ENCODE results near the gene LMOD1. TPM values are rescaled to one million over a fixed set of nuclear protein-coding genes. Genes with fewer than 3 reads are reported as not detected.
"Not testable (repeated sequence)": the region's sequence is repeated elsewhere in the genome, so short reads cannot be mapped to it uniquely, and the experiment has no call there.

LMOD1 gene
- total RNA-seq, 1 donor from 2014 or later, result 24.2 TPM

DNA sequence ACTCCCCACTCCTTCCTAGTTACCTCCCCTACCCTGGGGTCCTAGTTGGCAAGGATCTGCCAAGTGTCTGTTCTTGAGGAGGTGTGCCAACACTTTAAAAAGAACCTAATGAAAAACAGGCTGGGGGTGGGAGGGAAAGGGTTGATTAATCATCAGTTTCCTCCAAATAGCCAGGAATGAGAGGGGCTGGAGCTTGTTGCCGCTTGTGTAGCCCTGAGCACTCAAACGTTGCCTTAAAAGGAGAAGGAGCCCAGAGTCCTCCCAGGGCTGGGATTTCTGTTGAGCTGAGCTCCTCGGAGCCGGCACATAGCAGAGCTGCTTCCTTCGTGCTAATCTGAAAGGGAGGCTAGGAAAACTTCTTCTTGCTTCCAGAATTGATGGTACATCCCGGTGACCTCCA, 41.8 kb downstream of the LMOD1 start:
- ATAC-seq (peak in 1 of 2 donors; percentile 35), DNase-seq (no peak)
- intact Hi-C loops (cut with DNase I), result no loop called here
- no peak overlapping the region for H3K4me3 ChIP-seq
- peak overlapping the region; percentile 67 for H3K27ac ChIP-seq
- no peaks in the 10 kb centered on the region for H3K27me3 ChIP-seq (ENCODE audit: low read depth)
- H3K9me3 ChIP-seq, result no peaks in the 10 kb centered on the region
- no peaks in the 10 kb centered on the region for H3K4me1 ChIP-seq
- H3K36me3 ChIP-seq, result no peaks in the 10 kb centered on the region
- TF ChIP-seq, protein P1, sequence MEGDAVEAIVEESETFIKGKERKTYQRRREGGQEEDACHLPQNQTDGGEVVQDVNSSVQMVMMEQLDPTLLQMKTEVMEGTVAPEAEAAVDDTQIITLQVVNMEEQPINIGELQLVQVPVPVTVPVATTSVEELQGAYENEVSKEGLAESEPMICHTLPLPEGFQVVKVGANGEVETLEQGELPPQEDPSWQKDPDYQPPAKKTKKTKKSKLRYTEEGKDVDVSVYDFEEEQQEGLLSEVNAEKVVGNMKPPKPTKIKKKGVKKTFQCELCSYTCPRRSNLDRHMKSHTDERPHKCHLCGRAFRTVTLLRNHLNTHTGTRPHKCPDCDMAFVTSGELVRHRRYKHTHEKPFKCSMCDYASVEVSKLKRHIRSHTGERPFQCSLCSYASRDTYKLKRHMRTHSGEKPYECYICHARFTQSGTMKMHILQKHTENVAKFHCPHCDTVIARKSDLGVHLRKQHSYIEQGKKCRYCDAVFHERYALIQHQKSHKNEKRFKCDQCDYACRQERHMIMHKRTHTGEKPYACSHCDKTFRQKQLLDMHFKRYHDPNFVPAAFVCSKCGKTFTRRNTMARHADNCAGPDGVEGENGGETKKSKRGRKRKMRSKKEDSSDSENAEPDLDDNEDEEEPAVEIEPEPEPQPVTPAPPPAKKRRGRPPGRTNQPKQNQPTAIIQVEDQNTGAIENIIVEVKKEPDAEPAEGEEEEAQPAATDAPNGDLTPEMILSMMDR (IDR thresholded peaks at IDR 0.05), result no peak

DNA sequence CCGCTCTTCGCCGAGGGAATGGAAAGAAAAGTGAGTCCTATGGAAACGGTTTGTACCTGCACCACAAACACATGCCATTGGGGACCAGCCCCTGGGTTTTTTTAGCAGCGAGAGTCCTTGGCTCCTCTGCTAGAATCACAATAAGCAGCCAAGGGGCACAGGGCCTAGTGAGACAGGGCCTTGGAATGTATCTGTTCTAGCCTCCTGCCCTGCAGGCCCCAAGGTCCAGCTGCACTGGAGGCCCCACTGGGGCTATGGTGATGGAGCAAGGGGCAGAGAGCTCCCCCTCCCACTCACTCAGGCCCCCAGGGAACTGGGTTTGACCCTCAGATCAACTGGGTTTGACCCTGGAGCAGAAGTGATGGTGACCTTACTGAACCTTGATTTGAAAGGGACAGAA, 43.2 kb downstream of the LMOD1 start:
- ATAC-seq (no peak), DNase-seq (no peak)
- intact Hi-C loops (cut with DNase I), result no loop called here
- TF ChIP-seq, protein P1 (IDR thresholded peaks at IDR 0.05), result no peak
- Histone ChIP-seq H3K27ac (peak overlapping the region; percentile 67), H3K4me1 (no peaks in the 10 kb centered on the region), H3K9me3 (no peaks in the 10 kb centered on the region), H3K4me3 (no peak overlapping the region), H3K27me3 (ENCODE audit: low read depth) (no peaks in the 10 kb centered on the region), H3K36me3 (no peaks in the 10 kb centered on the region)

DNA sequence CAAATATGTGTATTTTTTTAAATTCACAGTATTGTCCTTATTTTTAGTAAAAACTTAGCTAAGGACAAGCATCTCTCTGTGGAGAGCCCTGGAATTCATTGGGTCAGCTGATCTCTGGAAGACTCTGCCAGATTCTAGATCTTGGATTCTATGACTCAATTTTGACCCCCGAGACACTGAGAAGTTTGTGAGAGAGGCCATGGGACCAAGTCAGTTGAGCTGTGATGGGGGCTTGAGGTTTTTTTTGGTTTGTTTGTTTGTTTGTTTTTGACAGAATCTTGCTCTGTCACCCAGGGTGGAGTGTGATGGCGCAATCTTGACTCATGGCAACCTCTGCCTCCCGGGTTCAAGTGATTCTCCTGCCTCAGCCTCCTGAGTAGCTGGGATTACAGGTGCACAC, 44.1 kb downstream of the LMOD1 start:
- no peaks in the 10 kb centered on the region for H3K4me1 ChIP-seq
- no peaks in the 10 kb centered on the region for H3K36me3 ChIP-seq
- H3K27me3 ChIP-seq (ENCODE audit: low read depth), result no peaks in the 10 kb centered on the region
- no peak for ATAC-seq
- TF ChIP-seq, protein P1 (IDR thresholded peaks at IDR 0.05), result no peak
- H3K27ac ChIP-seq, result no peak overlapping the region
- intact Hi-C loops (cut with DNase I), result no loop called here
- no peak overlapping the region for H3K4me3 ChIP-seq
- H3K9me3 ChIP-seq, result no peaks in the 10 kb centered on the region
- DNase-seq, result no peak

DNA sequence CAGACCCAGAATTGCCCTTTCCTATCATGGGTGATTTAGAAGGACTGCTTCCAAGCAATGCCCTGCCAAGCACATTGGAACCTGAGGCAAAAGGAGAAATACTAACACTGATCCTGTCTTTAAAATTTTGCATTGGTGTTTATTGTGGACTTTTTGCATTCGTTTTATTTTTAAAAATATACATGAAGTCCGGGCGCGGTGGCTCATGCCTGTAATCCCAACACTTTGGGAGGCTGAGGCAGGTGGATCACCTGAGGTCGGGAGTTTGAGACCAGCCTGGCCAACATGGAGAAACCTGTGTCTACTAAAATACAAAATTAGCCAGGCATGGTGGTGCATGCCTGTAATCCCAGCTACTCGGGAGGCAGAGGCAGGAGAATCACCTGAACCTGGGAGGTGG, 45.3 kb downstream of the LMOD1 start:
- H3K4me1 ChIP-seq; intact Hi-C loops (cut with DNase I); H3K27me3 ChIP-seq (ENCODE audit: low read depth); H3K9me3 ChIP-seq; DNase-seq; H3K4me3 ChIP-seq; H3K36me3 ChIP-seq; H3K27ac ChIP-seq; ATAC-seq: not testable (repeated sequence)

DNA sequence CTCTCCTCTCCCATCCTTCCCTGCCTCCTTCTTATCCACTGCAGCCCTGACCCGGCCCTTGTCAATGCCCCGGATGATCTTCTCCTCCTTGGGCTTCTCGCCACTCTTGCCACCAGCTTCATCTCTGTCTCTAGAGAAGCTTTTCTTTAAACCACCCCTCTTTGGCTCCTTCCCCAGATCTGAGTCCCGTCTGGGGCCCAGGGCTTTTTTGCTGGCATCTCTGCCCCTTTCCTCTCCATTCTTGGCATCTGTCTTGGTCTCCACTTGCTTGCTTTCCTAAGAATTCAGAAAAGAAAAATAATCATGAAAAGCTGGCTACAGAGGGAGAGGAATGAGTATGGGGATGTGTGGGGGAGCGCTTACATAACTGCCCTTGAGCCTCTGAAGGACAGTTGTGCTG, 45.9 kb downstream of the LMOD1 start:
- Histone ChIP-seq H3K4me1 (peaks cover 5% of the 10 kb centered on the region), H3K27ac (no peak overlapping the region), H3K9me3 (no peaks in the 10 kb centered on the region), H3K4me3 (no peak overlapping the region), H3K27me3 (ENCODE audit: low read depth) (no peaks in the 10 kb centered on the region), H3K36me3 (no peaks in the 10 kb centered on the region)
- TF ChIP-seq, protein P1 (IDR thresholded peaks at IDR 0.05), result no peak
- intact Hi-C loops (cut with DNase I), result no loop called here
- DNase-seq (no peak), ATAC-seq (no peak)

DNA sequence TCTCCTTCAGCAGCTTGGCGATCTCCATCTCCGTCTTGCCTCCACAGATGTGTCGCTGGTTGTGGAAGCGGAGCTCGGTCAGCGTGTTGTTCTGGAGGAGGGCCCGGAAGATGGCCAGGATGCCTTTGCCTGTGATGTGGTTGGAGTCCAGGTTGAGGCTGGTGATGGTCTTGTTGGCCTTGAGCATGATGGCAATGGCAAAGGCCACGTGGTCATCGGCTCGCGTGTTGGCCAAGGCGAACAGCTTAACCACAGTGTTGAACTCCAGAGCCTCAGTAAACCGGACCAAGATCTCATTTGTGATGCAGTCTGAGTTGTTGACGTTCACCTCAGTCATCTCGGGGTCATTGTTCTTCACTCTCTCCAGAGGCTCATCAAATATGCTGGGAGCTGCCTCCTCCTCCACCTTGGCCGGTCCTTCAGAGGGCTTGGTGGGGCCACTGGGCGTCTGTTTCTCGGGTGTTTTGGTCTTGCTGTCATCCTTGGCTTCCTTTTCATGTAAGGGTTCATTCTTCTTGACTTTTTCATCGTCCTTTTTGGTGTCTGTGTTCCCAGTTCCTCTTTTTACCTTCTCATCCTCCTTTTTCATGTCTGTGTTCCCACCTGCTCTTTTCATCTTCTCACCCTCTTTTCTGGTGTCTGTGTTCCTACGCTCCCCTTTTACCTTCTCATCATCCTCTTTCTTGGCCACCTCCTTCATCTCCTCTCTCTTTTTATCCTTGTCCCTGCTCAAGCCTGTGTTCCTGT, 46.5 kb downstream of the LMOD1 start:
- TF ChIP-seq, protein P1 (IDR thresholded peaks at IDR 0.05), result no peak
- no peaks in the 10 kb centered on the region for H3K36me3 ChIP-seq
- H3K27me3 ChIP-seq (ENCODE audit: low read depth), result no peaks in the 10 kb centered on the region
- H3K9me3 ChIP-seq, result no peaks in the 10 kb centered on the region
- DNase-seq (no peak), ATAC-seq (no peak)
- no peak overlapping the region for H3K27ac ChIP-seq
- intact Hi-C loops (cut with DNase I), result loop anchor here (10.0 kb wide), 1 partner anchor 75 kb away; no protein-coding TSS in a partner anchor
- H3K4me1 ChIP-seq, result peaks cover 5% of the 10 kb centered on the region
- no peak overlapping the region for H3K4me3 ChIP-seq

All from lower lobe of right lung (tissue), 2 donors.